Islet precursor cell (in vitro differentiated cells): ENCODE results near the gene KCNG1.
A peak's percentile ranks its signal among the peaks of the same experiment; 100 is the strongest.
"Not testable (repeated sequence)": the region's sequence is repeated elsewhere in the genome, so short reads cannot be mapped to it uniquely, and the experiment has no call there.

ENCODE experiments used
- DNase-seq: peaks from one replicate; pipeline ENCODE4 v3.0.0-alpha.2; 2018

The KCNG1 gene

DNA sequence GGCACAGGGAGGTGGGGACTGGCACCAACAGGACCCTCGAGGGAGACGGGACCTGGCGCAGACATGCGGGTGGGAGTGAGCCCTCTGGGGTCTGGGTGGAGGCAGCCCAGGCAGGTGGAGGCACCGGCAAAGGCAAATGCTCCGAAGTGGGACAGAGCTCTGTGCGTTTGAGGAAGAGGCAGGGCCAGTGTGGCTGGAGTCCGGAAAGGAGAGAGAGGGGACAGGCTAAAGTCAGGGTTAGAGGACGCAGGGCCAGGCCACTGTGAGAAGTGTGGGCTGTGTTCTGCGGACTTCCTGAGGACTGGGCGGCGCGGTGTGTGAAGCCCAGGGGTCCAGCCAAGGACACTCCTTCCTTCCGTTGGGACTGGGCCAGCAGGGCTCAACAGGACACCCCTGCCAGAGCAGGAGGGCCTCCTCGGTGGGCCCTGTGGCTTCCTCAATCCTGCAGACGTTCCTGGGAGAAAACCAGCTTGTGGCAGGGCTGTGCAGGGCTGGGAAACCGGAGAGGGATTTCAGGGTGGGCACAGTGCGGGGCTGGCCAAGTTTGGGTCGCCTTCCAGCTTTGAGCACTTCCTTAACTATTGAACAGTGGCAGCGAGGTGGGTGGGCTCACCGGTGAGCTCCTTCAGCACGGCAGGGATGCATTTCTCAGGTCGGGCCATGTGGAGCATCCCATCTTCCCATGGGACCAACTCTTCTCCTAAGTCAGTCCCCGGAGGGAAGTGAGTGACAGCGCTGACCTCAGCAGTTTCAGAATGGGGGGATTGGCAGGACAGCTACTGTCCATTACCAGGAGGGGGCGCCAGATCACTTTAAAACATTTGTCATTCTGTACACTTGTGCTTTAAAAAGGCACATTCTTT, 41.8 kb downstream of the KCNG1 start:
- DNase-seq = peak; percentile 76

DNA sequence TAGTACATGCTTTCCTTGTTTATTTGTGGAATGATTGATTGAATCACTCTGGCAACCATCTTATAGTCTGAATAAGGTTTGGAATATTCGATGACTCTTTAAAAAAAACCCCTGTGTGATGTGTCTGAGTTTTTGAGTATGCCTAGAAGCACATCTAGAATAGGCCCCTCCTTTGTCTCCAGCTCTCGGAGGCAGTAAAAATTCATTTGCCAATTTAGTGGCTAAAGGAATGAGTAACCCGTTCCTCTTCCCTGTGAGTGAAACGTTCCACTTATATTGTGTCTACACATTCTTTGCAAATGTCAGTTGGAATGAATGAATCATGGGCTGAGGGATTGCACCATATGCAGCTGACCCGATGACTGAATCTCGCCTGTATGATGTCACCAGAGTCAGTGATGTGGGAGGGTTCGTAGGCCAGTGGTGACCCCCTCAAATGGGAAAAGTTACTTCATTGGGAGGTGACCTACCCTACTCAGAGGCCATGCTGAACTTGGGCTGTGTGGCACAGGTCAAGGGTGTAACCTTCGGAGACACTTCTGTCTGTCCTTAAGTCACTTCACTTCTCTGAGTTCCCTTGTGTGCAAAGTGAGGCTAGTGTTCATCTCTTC, 42.7 kb downstream of the KCNG1 start:
- DNase-seq = peak; percentile 80

DNA sequence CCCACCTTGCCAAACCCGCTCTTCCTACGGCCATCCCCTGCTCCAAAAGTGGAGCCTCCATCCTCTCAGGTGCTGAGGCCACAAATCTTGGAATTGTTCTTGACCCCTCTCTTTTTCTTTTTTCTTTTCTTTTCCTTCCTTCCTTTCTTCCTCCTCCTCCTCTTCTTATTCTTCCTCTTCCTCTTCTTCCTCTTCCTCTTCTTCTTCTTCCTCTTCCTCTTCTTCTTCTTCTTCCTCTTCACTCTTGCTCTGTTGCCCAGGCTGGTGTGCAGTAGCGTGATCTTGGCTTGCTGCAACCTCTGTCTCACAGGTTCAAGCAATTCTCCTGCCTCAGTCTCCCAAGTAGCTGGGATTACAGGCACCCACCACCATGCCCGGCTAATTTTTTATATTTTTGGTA, 44.4 kb downstream of the KCNG1 start:
- not testable (repeated sequence) for DNase-seq

DNA sequence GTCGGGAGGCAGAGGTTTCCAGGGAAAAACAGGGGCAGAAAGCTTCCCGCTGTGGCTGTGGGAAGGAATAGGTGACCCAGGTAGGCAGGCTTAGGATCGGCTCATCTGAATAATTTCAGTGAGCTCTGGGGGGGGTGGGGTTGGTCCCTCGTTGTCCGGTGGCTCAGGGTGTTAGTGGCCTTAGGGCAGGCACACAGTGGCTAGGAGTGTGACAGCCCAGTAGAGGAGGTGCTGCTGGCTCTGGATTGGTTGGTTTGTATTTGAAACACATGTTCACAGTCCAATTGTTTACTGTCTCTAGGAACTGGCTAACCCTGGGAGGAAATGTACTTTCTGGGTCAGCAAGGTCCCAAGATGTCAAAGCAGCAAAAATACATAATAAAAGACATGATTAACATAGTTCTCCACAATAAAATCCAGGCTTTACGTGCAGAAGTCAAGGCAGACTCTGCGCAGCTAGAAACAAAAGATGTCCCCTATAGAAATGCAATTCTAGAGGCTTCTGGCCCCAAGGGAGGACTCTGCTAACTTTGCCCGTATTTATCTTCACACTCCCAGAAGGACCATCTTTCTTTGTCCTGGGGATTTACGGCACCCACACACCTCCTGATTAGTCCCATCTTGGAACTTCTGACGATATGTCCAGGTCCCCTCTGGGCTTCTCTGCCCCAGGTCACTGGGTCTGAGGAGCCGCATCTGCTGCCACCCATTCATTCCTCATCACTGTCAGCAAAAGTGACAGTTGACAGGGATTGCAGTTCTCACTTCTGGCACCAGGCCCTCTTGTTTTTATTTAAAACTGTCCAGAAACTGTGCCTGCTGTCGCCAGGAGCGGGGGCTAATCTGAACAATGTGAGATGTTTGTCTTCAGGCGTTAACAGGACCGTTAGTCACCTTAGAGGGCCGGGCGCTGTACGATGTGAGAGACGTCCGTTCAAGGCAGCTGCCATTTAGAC, 45.6 kb downstream of the KCNG1 start:
- no peak for DNase-seq

DNA sequence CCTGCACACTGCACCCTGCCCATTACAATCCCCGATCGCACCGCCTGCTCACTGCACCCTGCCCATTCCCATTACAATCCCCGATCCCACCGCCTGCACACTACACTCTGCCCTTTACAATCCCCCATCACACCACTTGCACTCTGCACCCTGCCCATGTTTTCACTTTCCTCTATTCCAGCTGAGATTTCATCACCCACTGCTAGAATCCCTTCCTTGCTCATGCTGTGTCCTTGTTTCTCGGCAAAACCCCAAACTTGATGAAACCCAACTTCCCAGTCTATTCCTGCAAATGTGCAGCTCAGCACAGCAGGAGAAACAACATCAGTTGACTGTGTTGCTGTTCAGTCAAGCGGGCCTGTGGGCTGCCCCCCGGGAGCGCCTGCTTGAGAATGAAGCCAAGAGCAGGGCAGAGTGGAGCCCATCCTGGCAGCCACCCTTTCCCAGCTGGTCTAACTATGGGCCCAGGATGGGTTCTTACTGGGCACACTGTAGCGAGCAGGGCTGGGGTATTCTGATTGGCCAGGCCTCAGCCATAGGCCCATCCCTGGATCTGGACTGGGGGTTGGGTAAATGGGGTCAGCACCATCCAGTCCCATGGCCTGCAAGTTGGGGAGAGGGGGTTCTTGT, 47.1 kb downstream of the KCNG1 start:
- DNase-seq = no peak

DNA sequence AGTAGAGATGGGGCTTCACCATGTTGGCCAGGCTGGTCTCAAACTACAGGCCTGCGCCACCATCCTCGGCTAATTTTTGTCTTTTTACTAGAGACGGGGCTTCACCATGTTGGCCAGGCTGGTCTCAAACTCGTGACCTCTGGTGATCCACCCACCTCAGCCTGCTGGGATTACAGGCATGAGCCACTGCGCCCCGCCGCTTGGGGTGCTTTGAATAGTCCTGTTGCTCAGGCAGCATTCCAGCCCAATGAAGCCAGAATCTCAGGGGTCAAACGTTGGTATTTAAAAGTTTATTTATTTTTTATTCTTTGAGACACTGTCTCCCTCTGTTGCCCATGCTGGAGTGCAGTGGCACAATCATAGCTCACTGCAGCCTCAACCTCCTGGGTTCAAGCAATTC, 53.0 kb downstream of the KCNG1 start:
- DNase-seq = no peak

DNA sequence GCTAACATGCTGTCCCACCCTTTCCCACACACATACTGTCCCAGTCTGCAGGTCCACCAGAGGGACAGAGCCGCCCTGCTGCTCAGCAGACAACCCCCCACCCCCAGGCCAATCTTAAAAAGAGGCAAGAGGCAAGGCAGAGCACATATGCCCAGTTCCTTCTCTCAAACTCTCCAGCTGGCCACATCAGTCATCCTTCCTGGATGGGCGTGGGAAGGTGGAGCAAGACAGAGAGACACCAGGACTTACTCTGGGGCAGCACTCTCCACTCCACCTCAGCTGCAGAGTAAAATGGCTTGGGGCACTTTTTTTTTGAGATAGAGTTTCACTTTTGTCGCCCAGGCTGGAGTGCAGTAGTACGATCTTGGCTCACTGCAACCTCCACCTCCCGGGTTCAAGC, 53.5 kb downstream of the KCNG1 start:
- no peak for DNase-seq

DNA sequence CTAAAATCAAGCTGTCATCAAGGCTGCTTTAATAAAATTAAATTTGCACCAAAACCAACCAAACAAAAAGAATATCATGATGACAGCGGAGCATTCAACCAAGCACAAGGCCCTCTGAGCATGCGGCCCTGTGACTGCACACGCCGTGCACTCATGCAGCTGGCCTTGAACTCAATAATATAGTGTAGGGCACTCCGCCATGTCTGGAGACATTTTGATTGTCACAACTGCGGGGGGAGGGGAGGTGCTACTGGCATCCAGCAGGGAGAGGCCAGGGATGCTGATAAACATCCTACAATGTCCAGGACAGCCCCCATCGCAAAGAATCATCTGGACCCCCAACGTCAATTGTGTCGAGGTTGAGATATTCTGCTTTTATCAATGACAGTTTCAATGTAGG, 54.6 kb downstream of the KCNG1 start:
- no peak for DNase-seq

DNA sequence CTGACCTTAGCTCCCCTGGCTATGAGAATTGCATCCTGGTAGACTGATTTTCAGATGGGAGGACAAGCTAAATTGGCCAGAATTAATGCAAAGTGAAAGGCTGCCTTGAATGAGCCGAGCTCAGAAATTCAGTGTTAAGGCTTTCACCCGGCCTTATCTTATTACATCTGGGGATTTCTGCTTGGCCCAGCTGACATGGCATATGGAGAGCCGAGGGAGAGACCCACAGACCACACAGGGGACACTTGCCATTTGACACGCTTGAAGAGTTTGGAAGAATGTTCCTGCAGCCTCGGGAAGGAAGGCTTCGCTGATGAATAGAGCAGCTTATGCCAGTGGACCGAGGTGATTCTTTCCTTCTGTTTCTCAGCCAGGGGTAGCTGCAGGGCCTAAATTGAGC, 55.3 kb downstream of the KCNG1 start:
- DNase-seq = no peak

DNA sequence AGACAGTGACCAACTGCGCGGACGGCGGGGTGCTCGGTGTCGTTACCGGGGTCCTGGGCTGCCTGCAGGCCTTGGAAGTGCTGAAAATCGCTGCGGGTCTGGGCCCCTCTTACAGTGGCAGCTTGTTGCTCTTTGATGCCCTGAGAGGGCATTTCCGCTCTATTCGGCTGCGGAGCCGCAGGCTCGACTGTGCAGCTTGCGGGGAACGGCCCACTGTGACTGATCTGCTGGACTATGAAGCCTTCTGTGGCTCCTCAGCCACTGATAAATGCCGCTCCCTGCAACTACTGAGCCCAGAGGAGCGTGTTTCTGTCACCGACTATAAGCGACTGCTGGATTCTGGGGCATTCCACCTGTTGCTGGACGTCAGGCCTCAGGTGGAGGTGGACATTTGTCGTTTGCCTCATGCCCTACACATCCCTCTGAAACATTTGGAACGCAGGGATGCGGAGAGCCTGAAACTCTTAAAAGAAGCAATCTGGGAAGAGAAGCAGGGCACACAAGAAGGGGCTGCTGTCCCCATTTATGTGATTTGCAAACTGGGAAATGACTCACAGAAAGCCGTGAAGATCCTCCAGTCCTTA, 63.3 kb downstream of the KCNG1 start:
- no peak for DNase-seq

DNA sequence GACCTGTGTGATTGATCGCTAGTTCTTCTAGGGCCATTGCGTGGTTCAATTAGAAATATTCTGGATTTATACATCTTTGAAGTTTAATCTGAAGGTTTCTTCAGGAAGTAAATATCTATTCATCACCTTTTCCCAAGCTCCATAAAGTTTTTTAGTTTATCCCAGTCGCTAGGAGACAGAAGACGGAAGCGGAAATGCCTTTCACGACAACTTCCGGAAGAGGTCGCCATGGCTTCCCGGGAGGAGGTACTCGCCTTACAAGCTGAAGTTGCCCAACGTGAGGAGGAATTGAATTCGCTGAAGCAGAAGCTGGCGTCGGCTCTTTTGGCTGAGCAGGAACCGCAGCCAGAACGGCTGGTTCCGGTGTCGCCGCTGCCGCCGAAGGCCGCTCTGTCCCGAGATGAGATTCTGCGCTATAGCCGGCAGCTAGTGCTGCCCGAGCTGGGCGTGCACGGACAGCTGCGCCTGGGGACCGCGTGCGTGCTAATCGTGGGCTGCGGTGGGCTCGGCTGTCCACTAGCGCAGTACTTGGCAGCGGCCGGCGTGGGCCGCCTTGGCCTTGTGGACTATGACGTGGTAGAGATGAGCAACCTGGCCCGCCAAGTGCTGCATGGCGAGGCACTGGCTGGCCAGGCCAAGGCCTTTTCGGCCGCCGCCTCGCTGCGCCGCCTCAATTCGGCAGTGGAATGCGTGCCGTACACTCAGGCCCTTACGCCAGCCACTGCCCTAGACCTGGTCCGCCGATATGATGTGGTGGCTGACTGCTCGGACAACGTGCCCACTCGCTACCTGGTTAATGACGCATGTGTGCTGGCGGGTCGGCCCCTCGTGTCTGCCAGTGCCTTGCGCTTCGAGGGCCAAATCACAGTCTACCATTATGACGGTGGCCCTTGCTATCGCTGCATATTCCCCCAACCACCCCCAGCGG, 64.0 kb downstream of the KCNG1 start, which contains the start of gene MOCS3:
Gene MOCS3, plus strand, starts transcription at position 204 of the 928 bp plus-strand sequence. Its CDS starts 25 bp downstream, at position 229.
- peak; percentile 88 for DNase-seq

DNA sequence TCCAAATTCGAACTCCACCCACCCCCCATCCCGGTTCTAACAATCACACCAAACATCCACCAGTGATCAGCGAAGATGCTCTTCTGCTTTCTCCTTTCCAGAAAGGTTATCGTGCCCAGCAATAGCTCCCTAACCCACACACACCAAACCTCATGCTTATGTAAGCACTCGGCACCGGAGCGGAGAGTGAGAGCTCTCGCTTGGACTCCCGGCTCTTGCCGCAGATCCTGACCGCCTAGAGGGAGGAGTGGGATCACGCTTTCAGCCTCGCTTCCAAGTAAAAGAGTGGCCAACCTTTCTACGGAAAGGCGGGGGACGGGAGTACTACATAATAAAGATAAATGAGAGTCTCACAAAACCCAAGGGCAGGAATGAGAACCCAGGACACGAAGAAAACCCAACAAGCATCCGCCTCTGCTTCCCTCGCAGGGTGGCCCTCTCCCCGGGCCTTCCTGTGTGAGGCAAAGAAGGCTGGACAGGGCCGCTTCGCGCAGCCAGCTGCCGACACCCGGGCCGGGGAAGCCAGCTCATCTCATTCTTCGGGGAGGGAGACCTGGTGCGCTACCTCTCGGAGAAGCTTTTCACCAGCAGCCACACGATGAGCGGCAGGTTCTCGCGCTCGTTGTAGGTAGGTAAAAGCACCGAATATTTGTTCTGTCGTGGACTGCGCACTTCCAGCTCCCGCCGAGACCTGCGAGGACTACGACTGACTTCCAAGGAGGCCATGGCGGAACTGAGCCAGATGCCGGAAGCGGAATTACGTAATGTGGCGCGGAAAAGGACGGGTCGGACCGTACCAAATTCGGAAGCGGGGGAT, 64.9 kb downstream of the KCNG1 start, which contains the start of gene DPM1:
Gene DPM1, minus strand, starts transcription at position 735 of the 817 bp plus-strand sequence. Its CDS starts 9 bp downstream, at position 726.
- peak; percentile 86 for DNase-seq

DNA sequence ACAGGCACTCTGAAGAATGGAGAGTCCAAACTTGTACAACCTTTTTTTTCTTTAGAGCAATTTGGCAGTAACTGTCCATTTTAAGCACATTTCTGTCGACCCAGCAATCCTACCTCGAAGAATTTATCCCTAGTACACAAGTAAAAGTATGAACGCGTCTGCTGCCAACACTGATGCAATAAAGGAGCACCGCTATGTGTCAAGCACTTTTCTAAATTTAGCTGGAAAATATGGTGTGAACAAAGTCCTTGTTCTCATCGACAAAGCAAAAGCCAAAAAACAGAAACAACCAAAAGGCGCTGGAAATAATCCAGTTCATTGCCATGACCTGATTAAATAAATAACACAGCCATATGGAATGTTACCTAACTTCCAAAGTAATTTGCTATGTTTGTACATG, 65.6 kb downstream of the KCNG1 start:
- no peak for DNase-seq

DNA sequence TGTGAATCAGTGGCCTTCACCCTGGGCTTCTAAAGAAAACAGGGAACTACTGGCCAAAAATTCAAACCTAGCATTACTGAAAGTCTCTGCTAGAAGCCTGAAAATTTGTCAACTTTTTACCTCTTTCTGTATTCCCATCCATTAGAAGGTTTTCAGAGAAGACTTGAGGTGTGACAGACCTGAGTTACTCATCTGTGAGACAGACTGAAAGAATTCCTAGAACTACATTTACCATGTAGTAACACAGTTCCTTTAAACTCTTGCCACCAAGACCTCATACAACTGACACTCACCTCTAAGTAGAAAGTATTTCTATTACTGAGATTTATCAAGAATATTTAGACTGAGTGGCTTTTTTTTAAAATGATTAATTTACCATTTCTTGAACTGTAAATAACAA, 69.1 kb downstream of the KCNG1 start:
- DNase-seq = no peak
